Testis (tissue), 2 donors: ENCODE measurements around the gene ZNF212.

Experiments used
- CTCF ChIP-seq, 3 experiments: fragments of 450-650 bp in 2 of 3; fragments of 200-600 bp in 1 of 3; sonication (generic) in 1 of 3; IDR thresholded peaks; one replicate each; pipeline ENCODE4 v1.5.1; 2016 to 2019; ENCODE audit warnings: antibody characterized with exemption in 3 of 3, mild to moderate bottlenecking in 2 of 3, moderate library complexity in 1 of 3
- POLR2A ChIP-seq: fragments of 450-650 bp; IDR thresholded peaks from one replicate; pipeline ENCODE4 v1.6.1; 2017; ENCODE audit warnings: antibody characterized with exemption, mild to moderate bottlenecking, moderate library complexity

DNA sequence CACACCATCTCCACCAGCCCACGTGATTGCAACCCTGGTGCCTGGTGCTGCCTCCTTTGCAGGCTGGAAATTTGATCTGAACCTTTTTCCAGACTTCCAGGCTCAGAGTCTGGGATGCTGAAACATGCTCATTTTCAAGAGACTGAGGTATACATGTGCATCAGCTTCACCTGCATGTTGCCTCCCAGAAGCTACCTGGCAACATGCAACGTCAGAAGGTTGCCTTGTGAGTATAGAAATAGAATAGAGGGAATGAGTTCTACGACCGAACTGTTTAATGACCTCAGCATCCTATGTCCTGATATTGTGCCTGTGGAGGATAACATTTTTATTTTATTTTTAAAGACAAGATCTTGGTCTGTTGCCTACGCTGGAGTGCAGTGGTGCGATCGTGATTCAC is 1.9 kb upstream of the ZNF212 start:
- TF ChIP-seq CTCF (IDR thresholded peaks at IDR 0.05) (no peak), POLR2A (no peak)
